Measurements from ENCODE around the gene WTAP. TPM values are rescaled to one million over a fixed set of nuclear protein-coding genes. Genes with fewer than 3 reads are reported as not detected.
"Not testable (repeated sequence)": the region's sequence is repeated elsewhere in the genome, so short reads cannot be mapped to it uniquely, and the experiment has no call there.

The WTAP gene
- total RNA-seq, 4 donors from 2014 or later = 57.8 to 76.7 (median 67.9) TPM

- intact Hi-C loops (cut with DNase I; ENCODE audit: low total_unique reads) = no loop called here
- TF ChIP-seq POLR2A (IDR thresholded peaks at IDR 0.05) (no peak), CTCF (IDR thresholded peaks at IDR 0.05) (no peak)
- H3K4me3 ChIP-seq (ENCODE audit: low read depth, poor library complexity, severe bottlenecking) = no peak overlapping the region
- WGBS, 2 donors = 17 to 31% methylated on average over 4 of the region's 4 CpGs
- DNase-seq (ENCODE audit: low spot score in 2 of 2) = no peak
Observed at GRCh38 chr6:159729598-159730331, 2.5 kb downstream of the WTAP start.

- intact Hi-C loops (cut with DNase I; ENCODE audit: low total_unique reads) = no loop called here
- no peak for DNase-seq (ENCODE audit: low spot score in 2 of 2)
- H3K4me3 ChIP-seq (ENCODE audit: low read depth, poor library complexity, severe bottlenecking) = no peak overlapping the region
- TF ChIP-seq POLR2A (IDR thresholded peaks at IDR 0.05) (no peak), CTCF (IDR thresholded peaks at IDR 0.05) (no peak)
- WGBS, 2 donors = 46 to 52% methylated on average over 6 of the region's 6 CpGs
Observed at GRCh38 chr6:159730332-159730676, 3.0 kb downstream of the WTAP start.

- DNase-seq (ENCODE audit: low spot score in 2 of 2); H3K4me3 ChIP-seq (ENCODE audit: low read depth, poor library complexity, severe bottlenecking); intact Hi-C loops (cut with DNase I; ENCODE audit: low total_unique reads): not testable (repeated sequence)
- 86 to 96% methylated on average over 12 of the region's 12 CpGs for WGBS, 2 donors
Observed at GRCh38 chr6:159732550-159732949, 5.2 kb downstream of the WTAP start.

DNA sequence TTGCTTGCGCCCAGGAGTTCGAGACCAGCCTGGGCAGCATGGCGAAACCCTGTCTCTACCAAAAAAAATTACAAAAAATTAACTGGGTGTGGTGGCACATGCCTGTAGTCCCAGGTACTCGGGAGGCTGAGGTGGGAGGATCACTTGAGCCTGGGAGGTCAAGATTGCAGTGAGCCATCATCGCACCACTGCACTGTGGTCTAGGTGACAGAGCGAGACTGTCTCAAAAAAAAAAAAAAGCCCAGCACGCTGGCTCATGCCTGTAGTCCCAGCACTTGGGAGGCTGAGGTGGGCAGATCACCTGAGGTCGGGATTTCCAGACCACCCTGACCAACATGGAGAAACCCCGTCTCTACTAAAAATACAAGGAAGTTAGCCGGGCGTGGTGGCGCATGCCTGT, 6.1 kb downstream of the WTAP start:
- WGBS, 2 donors = 96% methylated on average over 12 of the region's 12 CpGs
- DNase-seq (ENCODE audit: low spot score in 2 of 2); intact Hi-C loops (cut with DNase I; ENCODE audit: low total_unique reads): not testable (repeated sequence)

DNA sequence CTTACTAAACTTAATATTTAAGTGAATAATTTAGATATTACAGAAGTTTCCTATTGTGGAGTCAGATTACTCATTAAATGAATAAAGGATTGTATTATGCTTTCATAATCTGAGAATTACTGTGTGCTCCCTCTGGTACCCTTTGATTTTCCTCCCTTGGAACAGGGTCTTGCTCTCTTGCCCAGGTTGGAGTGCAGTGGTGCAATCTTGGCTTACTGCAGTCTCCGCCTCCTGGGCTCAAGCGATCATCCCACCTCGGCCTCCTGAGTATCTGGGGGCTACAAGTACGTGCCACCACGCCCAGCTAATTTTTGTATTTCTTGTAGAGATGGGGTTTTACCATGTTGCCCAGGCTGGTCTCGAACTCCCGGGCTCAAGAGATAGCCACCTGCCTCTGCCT, 9.6 kb downstream of the WTAP start:
- no peak for TF ChIP-seq POLR2A (IDR thresholded peaks at IDR 0.05)
- TF ChIP-seq CTCF (IDR thresholded peaks at IDR 0.05) = no peak
- intact Hi-C loops (cut with DNase I; ENCODE audit: low total_unique reads) = no loop called here
- no peak overlapping the region for H3K4me3 ChIP-seq (ENCODE audit: low read depth, poor library complexity, severe bottlenecking)
- DNase-seq (ENCODE audit: low spot score in 2 of 2) = no peak
- 85 to 93% methylated on average over 7 of the region's 7 CpGs for WGBS, 2 donors

More for the DNA sequence above, 6.1 kb downstream of the WTAP start:
- H3K4me3 ChIP-seq (ENCODE audit: low read depth, poor library complexity, severe bottlenecking) = not testable (repeated sequence)

DNA sequence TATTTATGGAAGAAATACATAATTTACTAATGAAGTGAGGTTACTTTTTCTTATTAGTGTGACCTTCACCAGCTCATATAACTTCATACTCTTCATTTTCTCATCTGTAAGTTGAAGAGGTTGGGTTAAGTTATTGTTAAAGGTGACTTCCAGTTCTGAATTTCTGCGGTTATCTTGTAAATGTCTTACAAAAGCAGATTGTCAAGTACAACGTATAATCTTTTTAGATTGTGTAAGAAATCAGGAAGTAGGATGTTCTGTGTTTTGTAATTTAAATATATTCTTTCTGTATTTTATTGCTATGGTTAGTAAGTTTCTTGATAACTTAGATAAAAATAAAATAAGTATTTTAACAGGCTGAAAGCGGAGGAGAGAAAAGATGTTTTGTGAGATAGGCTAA, 12.0 kb downstream of the WTAP start:
- no peak for DNase-seq (ENCODE audit: low spot score in 2 of 2)
- intact Hi-C loops (cut with DNase I; ENCODE audit: low total_unique reads) = no loop called here
- WGBS, 2 donors = 64 to 73% methylated on average over 3 of the region's 3 CpGs
- TF ChIP-seq CTCF (IDR thresholded peaks at IDR 0.05) (no peak), POLR2A (IDR thresholded peaks at IDR 0.05) (no peak)
- H3K4me3 ChIP-seq (ENCODE audit: low read depth, poor library complexity, severe bottlenecking) = no peak overlapping the region

GRCh38 chr6:159742165-159742564, 14.9 kb downstream of the WTAP start:
- H3K4me3 ChIP-seq (ENCODE audit: low read depth, poor library complexity, severe bottlenecking) = no peak overlapping the region
- intact Hi-C loops (cut with DNase I; ENCODE audit: low total_unique reads) = no loop called here
- no peak for TF ChIP-seq POLR2A (IDR thresholded peaks at IDR 0.05)
- no peak for TF ChIP-seq CTCF (IDR thresholded peaks at IDR 0.05)
- no peak for DNase-seq (ENCODE audit: low spot score in 2 of 2)
- 87 to 93% methylated on average over 1 of the region's 1 CpG for WGBS, 2 donors
